Measurements from ENCODE around the gene FOXD2.

FOXD2 gene

GRCh38 chr1:47431534-47431933 is 6.3 kb upstream of the FOXD2 start:
- ChIA-PET CTCF (interaction anchor here (0.6 to 9.7 kb wide), 24 partner anchors 8 to 547 kb away, joined by 3 to 115 read pairs (median 4); no protein-coding TSS in a partner anchor), POLR2A (interaction anchor here (1.2 to 1.5 kb wide), 2 partner anchors 117 to 295 kb away, joined by 3 to 5 read pairs; partner anchors contain the start of gene STIL)
- no peak overlapping the region for H3K27ac ChIP-seq (ENCODE audit: extremely low read depth, low read depth, low read length)
- no peaks in the 10 kb centered on the region for H3K4me1 ChIP-seq (ENCODE audit: control insufficient read depth, insufficient read depth, low read length)
- TF ChIP-seq PATZ1 (tag by site-specific recombination; IDR thresholded peaks at IDR 0.05) (0 out of 2 replicates have a peak, but pooled peaks have one; percentile 25), ZNF76 (tag by site-specific recombination; IDR thresholded peaks at IDR 0.05; ENCODE audit: borderline replicate concordance, low read depth) (no peak), ZNF664 (tag by site-specific recombination; IDR thresholded peaks at IDR 0.05) (no peak), IKZF3 (tag by site-specific recombination; IDR thresholded peaks at IDR 0.05) (0 out of 2 replicates have a peak, but pooled peaks have one; percentile 35), PRDM10 (tag by site-specific recombination; IDR thresholded peaks at IDR 0.05) (peak; percentile 53; the same call in 1 of the 2 replicates), ZNF621 (tag by site-specific recombination; IDR thresholded peaks at IDR 0.05) (no peak), SCRT2 (tag by site-specific recombination; IDR thresholded peaks at IDR 0.05) (0 out of 2 replicates have a peak, but pooled peaks have one; percentile 35)
- no peaks in the 10 kb centered on the region for H3K9me3 ChIP-seq (ENCODE audit: control insufficient read depth, insufficient read depth, low read depth, low read length)
- no peak overlapping the region for H3K4me3 ChIP-seq (ENCODE audit: low read depth, low read length)
- H3K36me3 ChIP-seq (ENCODE audit: control insufficient read depth in 2 of 2, insufficient read depth in 1 of 2, low read length in 2 of 2): peaks cover 4 to 43% of the 10 kb centered on the region in 2 experiments; a peak in 1 of 3 replicates

- Histone ChIP-seq H3K4me3 (ENCODE audit: low read depth, low read length) (no peak overlapping the region), H3K9me3 (ENCODE audit: control insufficient read depth, insufficient read depth, low read depth, low read length) (no peaks in the 10 kb centered on the region), H3K4me1 (ENCODE audit: control insufficient read depth, insufficient read depth, low read length) (no peaks in the 10 kb centered on the region), H3K36me3 (ENCODE audit: control insufficient read depth in 2 of 2, insufficient read depth in 1 of 2, low read length in 2 of 2) (peaks cover 4 to 43% of the 10 kb centered on the region in 2 experiments; a peak in 1 of 3 replicates), H3K27ac (ENCODE audit: extremely low read depth, low read depth, low read length) (no peak overlapping the region)
- POLR2A ChIA-PET: interaction anchor here (1.2 to 1.5 kb wide), 2 partner anchors 118 to 294 kb away, joined by 3 to 5 read pairs; partner anchors contain the start of gene STIL
- CTCF ChIA-PET: interaction anchor here (0.6 to 9.7 kb wide), 32 partner anchors 8 to 546 kb away, joined by 3 to 115 read pairs (median 3); no protein-coding TSS in a partner anchor
- TF ChIP-seq RBAK (tag by site-specific recombination; IDR thresholded peaks at IDR 0.05) (no peak), ZBTB21 (tag by site-specific recombination; IDR thresholded peaks at IDR 0.05) (no peak), CTCF (tag by site-specific recombination; IDR thresholded peaks at IDR 0.05) (peak; percentile 80), ZFP3 (tag by site-specific recombination; IDR thresholded peaks at IDR 0.05; ENCODE audit: low read depth) (no peak), REST (tag by site-specific recombination; IDR thresholded peaks at IDR 0.05) (no peak), ZNF140 (tag by site-specific recombination; IDR thresholded peaks at IDR 0.05) (no peak), SP2 (tag by site-specific recombination; IDR thresholded peaks at IDR 0.05) (no peak), ZNF660 (tag by site-specific recombination; IDR thresholded peaks at IDR 0.05) (peak; percentile 70; the same call in 1 of the 2 replicates), ZBTB48 (tag by site-specific recombination; IDR thresholded peaks at IDR 0.05) (peak; percentile 39; the same call in 1 of the 2 replicates), ZBTB17 (tag by site-specific recombination; IDR thresholded peaks at IDR 0.05) (peak; percentile 54), ZNF585B (tag by site-specific recombination; IDR thresholded peaks at IDR 0.05) (0 out of 2 replicates have a peak, but pooled peaks have one; percentile 14), ZNF2 (tag by site-specific recombination; IDR thresholded peaks at IDR 0.05) (peak; percentile 78), ZIC2 (tag by site-specific recombination; IDR thresholded peaks at IDR 0.05) (no peak; the same call in 1 of the 2 replicates), YY1 (tag by site-specific recombination; IDR thresholded peaks at IDR 0.05) (no peak), ZNF404 (tag by site-specific recombination; IDR thresholded peaks at IDR 0.05) (no peak)
Measured at GRCh38 chr1:47432071-47433036, 5.5 kb upstream of the FOXD2 start.
